GM18505 (cell line): Measurements from ENCODE around the gene PYGO1.

Experiments
- ATAC-seq: cut with Tn5 transposase; IDR thresholded peaks from one replicate; pipeline ENCODE4 v1.9.1; 2021; ENCODE audit not compliant: unreplicated experiment
- POLR2A ChIP-seq: IDR thresholded peaks from 4 replicates; pipeline ENCODE4 v1.6.1; 2011; ENCODE audit warnings: borderline replicate concordance; ENCODE audit not compliant: insufficient read depth, insufficient read length; ENCODE audit errors: extremely low read depth

The PYGO1 gene

DNA sequence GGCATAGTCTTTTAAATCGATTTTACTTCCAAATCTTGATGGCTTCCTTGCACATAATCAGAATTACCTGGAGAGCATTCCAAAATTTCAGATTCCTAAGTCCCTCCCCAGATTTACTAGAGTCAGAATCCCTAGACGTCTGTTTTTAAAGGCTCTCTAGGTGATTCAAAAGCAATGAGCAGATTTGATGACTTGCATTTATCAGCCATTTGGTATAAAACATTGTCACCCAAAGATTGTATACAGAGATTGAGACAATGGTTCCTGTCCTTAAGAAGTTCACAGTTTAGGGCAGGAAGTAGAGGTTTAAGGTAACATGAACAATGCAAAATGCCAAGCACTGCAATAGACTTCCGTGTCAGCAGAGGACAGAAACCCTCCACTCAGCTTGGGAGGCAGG lies 2.6 kb upstream of the PYGO1 start:
- ATAC-seq, result no peak
- no peak for TF ChIP-seq POLR2A

DNA sequence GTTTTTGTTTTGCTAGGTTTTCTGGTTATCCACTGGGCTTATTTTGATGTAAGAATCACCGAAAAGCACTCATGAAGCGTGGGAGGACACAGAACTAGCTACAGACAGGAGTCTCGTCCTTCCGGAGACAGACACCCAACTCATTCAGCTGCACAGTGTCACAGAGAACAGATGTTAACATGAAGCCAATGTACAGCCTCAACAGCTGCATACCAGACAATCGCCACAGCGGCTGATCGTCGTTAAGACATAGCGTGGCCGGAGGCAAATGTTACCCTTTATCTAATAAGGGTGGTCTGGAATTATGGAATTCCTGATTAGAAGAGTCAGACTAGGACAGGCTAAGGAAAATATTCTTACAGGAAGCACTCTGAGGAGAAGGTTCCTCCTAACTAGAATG lies 1.1 kb upstream of the PYGO1 start:
- TF ChIP-seq POLR2A, result no peak
- ATAC-seq, result no peak

DNA sequence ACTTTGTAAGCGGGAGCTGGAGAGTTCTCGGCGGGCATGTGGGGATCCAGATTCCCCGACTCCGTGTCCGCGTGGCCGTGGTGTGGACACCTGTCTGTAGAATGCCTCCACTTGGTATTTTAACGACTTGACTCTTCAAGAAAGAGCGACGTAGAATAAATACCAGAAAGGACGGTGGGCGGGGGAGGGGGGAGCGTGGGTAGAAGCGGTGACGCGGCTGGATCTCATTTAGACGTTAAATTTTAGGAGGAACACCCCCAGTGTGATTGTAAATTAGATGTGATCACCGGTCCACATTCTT lies 620 bp upstream of the PYGO1 start:
- TF ChIP-seq POLR2A, result no peak
- ATAC-seq, result no peak

DNA sequence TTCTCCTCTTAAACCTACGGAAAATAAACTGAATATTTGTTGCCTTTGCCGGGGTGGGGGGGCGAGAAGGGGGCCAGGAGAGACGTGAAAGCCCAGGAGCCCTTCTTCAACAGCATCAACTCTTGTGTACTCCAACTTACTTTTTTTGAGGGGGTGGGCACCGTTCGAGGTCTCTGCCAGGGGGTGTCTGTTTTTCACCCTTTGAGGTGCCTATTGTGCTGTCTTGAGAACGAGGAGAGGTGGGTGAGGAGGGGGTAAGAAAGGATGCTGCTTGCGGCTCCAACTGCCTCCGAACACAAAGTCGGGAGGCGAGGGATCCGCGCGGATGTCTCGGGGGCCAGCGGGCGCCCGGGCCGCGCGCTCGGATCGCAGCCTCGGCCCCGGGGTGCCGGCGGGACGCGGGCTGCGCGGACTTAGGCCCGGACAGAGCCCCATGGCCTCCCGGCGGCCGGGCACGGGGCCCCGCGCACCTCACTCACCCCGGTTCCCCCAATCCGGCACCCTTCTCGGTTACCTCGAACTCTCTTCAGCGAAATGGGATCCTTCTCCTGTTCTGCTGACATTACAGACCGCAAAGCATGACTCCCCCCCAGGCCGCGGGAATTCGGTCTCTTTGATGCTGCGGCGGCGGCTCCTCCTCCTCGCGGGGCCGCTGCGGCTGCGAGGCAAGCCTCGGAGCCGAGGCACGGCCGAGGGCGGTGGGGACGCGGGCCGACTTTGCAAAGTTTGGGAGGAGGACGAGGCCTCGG lies 650 bp downstream of the PYGO1 start:
- ATAC-seq, result peak; percentile 45
- no peak for TF ChIP-seq POLR2A

DNA sequence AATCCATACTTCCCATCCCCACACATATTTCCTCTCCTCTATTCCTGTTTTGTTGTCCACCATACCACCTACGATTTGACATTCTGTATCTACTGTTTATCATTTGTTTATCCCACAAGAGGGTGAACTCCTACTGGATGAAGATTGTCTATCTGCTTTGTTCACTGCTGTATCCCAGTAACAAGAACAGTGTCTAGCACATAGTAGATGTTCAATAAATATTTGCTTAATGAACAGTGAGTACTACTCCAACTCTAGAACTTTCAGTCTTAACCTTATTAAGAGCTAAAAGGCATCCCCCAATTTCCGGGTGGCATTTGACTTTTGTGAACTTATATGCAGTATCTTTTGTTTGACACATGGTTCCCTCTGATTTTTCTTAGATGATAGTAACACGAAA lies 1.3 kb downstream of the PYGO1 start:
- TF ChIP-seq POLR2A, result no peak
- no peak for ATAC-seq

DNA sequence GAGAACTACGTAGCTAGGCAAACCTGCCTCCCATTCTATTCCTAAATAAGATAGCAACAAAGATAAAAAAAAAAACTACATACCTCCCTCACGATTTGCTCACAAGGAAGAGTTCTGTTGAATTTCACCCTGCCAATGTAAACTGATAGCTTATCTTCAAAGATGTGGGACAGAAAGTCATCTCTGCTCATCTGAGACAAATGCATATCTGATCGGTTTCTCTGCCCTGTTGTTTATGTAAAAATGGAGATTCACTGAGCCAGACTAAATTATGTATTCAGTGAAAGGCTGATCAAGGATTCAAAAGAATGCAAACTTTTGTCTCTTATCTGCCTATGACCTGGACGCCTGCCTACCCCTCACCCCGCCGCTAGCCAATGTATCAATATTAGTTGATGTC lies 11.2 kb downstream of the PYGO1 start:
- ATAC-seq, result no peak
- no peak for TF ChIP-seq POLR2A

DNA sequence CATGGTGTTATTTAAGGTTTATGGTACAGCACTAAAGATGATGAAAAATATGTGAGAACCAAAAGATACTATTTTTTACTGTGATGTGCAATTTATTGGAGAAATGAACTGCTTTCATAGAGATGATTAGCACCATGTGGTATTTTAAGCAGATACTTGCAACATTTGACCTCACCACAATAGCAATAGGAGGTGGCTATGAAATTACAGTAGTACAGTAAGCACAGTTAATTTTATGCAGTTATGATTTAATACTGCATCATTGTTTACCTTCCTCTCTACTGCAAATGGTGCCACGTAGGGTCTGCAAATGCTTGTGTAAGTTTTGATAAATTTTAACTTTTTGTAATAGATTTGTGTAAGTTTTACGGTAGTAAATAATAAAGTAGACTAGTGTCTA lies 14.0 kb downstream of the PYGO1 start:
- no peak for TF ChIP-seq POLR2A
- no peak for ATAC-seq

DNA sequence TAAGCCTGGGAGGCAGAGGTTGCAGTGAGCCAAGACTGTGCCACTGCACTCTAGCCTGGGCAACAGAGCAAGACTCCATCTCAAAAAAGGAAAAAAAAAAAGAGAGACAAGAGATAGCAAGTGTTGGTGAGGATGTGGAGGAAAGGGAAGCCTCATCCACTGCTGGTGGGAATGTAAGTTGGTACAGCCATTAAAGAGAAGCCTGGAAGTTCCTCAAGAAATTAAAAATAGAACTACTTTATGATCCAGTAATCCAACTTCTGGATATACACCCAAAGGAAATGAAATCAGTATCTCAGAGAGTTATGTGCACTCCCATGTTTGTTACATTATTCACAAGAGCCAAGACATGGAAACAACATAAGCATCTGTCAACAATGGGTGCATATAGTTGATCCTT lies 14.9 kb downstream of the PYGO1 start:
- no peak for TF ChIP-seq POLR2A
- no peak for ATAC-seq

DNA sequence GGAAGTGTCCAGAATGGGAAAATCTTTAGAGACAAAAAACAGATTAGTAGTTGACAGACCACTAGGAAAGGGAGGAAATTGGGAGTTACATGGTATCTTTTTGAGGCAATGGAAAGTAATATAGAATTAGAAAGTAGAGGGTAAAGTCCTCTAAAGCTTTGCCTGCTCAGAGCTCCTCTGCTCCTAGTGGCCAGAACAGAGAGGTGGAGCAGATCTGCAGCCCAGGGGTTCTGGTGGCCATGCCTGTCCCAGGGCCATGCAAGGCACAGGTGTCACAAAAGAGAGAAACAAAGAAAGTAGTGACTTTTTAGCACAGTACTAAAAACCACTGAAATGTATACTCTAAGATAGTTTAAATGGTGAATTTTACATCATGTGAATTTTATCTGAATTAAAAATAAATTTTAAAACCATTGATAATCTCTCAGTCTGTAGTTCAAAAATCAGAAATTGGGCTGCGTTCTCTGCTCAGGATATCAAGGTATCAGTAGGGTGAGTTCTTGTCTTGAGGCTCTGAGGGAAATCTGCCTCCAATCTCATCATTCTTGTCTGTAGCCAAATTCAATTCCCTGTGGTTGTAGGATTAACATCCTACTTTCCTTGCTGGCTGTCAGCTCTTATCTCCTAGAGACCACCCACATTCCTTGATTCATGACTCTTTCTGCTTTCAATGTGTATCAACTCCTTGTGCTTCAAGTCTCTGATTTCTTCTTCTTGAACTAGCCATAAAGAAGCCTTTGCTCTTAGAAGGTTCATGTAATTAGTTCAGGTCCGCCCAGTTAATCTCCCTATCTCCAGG lies 23.6 kb downstream of the PYGO1 start:
- ATAC-seq, result no peak
- TF ChIP-seq POLR2A, result no peak

DNA sequence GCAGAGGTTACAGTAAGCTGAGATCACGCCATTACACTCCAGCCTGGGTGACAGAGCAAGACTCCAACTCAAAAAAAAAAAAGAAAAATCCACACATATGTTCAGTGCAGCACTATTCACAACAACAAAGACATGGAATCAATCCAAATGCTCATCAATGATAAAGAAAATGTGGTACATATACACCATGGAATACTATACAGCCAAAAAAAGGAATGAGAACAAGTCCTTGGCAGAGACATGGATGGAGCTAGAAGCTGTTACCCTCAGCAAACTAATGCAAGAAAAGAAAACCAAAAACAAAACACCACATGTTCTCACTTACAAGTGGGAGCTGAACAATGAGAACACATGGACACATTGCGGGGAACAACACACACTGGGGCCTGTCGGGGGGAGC lies 25.5 kb downstream of the PYGO1 start:
- no peak for TF ChIP-seq POLR2A
- no peak for ATAC-seq

DNA sequence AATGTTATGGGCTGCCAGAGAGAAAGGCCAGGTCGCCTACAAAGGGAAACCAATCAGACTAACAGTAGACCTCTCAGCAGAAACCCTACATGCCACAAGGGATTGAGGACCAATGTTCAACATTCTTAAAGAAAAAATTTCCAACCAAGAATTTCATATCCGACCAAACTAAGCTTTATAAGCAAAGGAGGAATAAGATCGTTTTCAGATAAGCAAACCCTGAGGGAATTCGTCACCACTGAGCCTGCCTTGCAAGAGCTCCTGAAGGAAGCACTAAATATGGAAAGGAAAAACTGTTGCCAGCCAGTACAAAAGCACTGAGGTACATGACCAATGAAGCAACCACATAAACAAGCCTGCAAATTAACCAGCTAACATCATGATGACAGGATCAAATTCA lies 33.1 kb downstream of the PYGO1 start:
- ATAC-seq, result no peak
- no peak for TF ChIP-seq POLR2A

DNA sequence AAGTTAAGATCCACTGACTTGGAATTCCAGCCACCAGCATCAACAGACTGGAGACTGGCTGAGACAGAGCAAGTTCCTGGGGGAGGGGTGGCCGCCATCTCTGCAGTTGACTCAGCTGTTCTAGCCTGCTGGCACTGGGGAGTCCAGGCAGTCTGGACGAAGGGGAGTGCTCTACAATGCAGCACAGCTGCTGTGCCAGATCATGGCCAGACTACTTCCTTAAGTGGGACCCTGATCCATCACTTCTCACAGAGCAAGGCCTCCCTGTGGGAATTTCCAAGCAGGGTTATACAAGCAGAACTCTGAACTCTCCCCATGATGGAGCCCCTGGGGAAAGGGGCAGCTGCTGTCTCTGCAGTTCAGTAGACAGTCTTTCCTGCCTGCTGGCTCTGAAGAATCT lies 35.2 kb downstream of the PYGO1 start:
- no peak for ATAC-seq
- no peak for TF ChIP-seq POLR2A

DNA sequence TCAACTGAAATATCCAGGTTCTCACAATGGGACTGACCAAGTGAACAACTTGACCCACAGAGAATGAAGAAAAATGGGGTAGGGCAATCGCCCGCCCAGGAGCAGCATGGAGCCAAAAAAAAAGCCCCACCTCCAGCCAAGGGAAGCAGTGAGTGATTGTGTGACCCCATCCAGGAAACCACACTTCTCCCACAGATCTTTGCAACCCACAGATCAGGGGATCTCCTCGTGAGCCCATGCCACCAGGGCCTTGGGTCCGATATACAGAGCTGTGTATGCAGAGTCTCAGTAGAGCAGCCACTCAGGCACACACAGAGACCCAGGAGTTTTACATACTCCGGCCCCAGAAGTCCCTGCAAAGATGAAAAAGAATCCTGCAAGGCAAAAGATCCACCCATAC lies 35.7 kb downstream of the PYGO1 start:
- no peak for TF ChIP-seq POLR2A
- no peak for ATAC-seq

DNA sequence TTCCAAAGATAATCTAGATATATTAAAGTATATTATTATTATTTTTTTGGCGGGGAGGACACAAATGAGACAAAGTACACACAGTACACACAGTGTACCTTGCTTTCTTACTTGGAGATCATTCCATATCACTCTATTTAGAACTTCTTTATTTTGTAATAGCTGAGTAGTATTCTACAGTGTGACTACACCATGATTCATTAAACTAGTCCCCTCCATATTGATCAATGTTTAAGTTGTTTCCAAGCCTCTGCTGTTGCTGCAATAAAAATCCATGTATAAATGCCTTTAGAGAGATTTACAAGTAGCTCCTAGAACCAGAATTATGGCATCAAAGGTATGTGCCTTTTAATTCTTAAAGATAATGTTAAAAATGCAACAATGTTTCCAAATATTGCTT lies 38.8 kb downstream of the PYGO1 start:
- no peak for ATAC-seq
- no peak for TF ChIP-seq POLR2A
